Measurements from ENCODE around the gene NCAPD3. TPM values are rescaled to one million over a fixed set of nuclear protein-coding genes. Genes with fewer than 3 reads are reported as not detected.

NCAPD3 gene
- total and polyA plus RNA-seq, 2 donors (not counting 1 experiment from before 2014, with no cell fraction given): 12.9 to 32.2 TPM

- TF ChIP-seq, protein P1, sequence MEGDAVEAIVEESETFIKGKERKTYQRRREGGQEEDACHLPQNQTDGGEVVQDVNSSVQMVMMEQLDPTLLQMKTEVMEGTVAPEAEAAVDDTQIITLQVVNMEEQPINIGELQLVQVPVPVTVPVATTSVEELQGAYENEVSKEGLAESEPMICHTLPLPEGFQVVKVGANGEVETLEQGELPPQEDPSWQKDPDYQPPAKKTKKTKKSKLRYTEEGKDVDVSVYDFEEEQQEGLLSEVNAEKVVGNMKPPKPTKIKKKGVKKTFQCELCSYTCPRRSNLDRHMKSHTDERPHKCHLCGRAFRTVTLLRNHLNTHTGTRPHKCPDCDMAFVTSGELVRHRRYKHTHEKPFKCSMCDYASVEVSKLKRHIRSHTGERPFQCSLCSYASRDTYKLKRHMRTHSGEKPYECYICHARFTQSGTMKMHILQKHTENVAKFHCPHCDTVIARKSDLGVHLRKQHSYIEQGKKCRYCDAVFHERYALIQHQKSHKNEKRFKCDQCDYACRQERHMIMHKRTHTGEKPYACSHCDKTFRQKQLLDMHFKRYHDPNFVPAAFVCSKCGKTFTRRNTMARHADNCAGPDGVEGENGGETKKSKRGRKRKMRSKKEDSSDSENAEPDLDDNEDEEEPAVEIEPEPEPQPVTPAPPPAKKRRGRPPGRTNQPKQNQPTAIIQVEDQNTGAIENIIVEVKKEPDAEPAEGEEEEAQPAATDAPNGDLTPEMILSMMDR (IDR thresholded peaks at IDR 0.05): no peak
- no peak for TF ChIP-seq EZH2 (IDR thresholded peaks at IDR 0.05; ENCODE audit: borderline replicate concordance, insufficient read depth, low read depth, low read length, poor library complexity, severe bottlenecking)
- H3K4me1 ChIP-seq (ENCODE audit: control insufficient read depth in 2 of 2, insufficient read depth in 2 of 2, low read length in 2 of 2): no peaks in the 10 kb centered on the region
- H3K9me3 Mint-ChIP-seq (ENCODE audit: insufficient read depth): no peaks in the 10 kb centered on the region
- H3K27ac ChIP-seq (ENCODE audit: low read length in 2 of 2): no peak overlapping the region
- ATAC-seq (ENCODE audit: low read depth) (no peak), DNase-seq (no peak)
- H3K4me3 Mint-ChIP-seq: no peak overlapping the region
- no peak overlapping the region for H3K27ac Mint-ChIP-seq
- intact Hi-C loops (cut with micrococcal nuclease): no loop called here
- no peaks in the 10 kb centered on the region for H4K20me1 ChIP-seq (ENCODE audit: control insufficient read depth, insufficient read depth, low read length, poor library complexity, severe bottlenecking)
- no peak overlapping the region for H3K9ac ChIP-seq (ENCODE audit: low read length)
- WGBS (ENCODE audit: insufficient coverage): 99% methylated on average over 8 of the region's 10 CpGs
- no peak overlapping the region for H2AFZ ChIP-seq (ENCODE audit: insufficient read depth, low read depth, low read length, poor library complexity, severe bottlenecking)
- H3K79me2 ChIP-seq (ENCODE audit: control insufficient read depth, insufficient read depth, low read length): no peaks in the 10 kb centered on the region
- H3K9me3 ChIP-seq (ENCODE audit: control extremely low read depth in 1 of 3, control insufficient read depth in 2 of 3, insufficient read depth in 1 of 3, low read length in 2 of 3): no peaks in the 10 kb centered on the region
- no peak overlapping the region for H3K4me2 ChIP-seq (replicated peaks; ENCODE audit: low read depth, low read length, poor library complexity, severe bottlenecking)
- H3K4me3 ChIP-seq (ENCODE audit: control extremely low read depth in 1 of 5, extremely low read depth in 1 of 5, insufficient read depth in 1 of 5, low read depth in 2 of 5, low read length in 4 of 5): no peak overlapping the region
- CTCF ChIA-PET: no interaction called here
- peaks cover 0 to 28% of the 10 kb centered on the region in 2 experiments for H3K36me3 ChIP-seq (replicated peaks in 1 of 2; ENCODE audit: control extremely low read depth in 1 of 2, control insufficient read depth in 1 of 2, extremely low read depth in 1 of 2, insufficient read depth in 2 of 2, low read length in 1 of 2)
- POLR2A ChIA-PET: no interaction called here
- H3K27me3 Mint-ChIP-seq: no peaks in the 10 kb centered on the region
- no peaks in the 10 kb centered on the region for H3K27me3 ChIP-seq (replicated peaks in 1 of 4; ENCODE audit: control extremely low read depth in 1 of 4, control insufficient read depth in 3 of 4, insufficient read depth in 4 of 4, low read length in 3 of 4)
- H3K4me1 Mint-ChIP-seq: no peaks in the 10 kb centered on the region
Measured at GRCh38 chr11:134171951-134172350, 51.8 kb downstream of the NCAPD3 start.

- Mint-ChIP-seq H3K4me3 (no peak overlapping the region), H3K4me1 (no peaks in the 10 kb centered on the region), H3K27ac (no peak overlapping the region), H3K9me3 (ENCODE audit: insufficient read depth) (no peaks in the 10 kb centered on the region), H3K27me3 (no peaks in the 10 kb centered on the region)
- intact Hi-C loops (cut with micrococcal nuclease): no loop called here
- no peak for ATAC-seq (ENCODE audit: low read depth)
- no peak overlapping the region for H2AFZ ChIP-seq (ENCODE audit: insufficient read depth, low read depth, low read length, poor library complexity, severe bottlenecking)
- H3K36me3 ChIP-seq (replicated peaks in 1 of 2; ENCODE audit: control extremely low read depth in 1 of 2, control insufficient read depth in 1 of 2, extremely low read depth in 1 of 2, insufficient read depth in 2 of 2, low read length in 1 of 2): peaks cover 0 to 18% of the 10 kb centered on the region in 2 experiments
- WGBS (ENCODE audit: insufficient coverage): 100% methylated on average over 3 of the region's 5 CpGs
- H3K27me3 ChIP-seq (replicated peaks in 1 of 4; ENCODE audit: control extremely low read depth in 1 of 4, control insufficient read depth in 3 of 4, insufficient read depth in 4 of 4, low read length in 3 of 4): no peaks in the 10 kb centered on the region
- H3K4me2 ChIP-seq (replicated peaks; ENCODE audit: low read depth, low read length, poor library complexity, severe bottlenecking): no peak overlapping the region
- no peak overlapping the region for H3K4me3 ChIP-seq (ENCODE audit: control extremely low read depth in 1 of 5, extremely low read depth in 1 of 5, insufficient read depth in 1 of 5, low read depth in 2 of 5, low read length in 4 of 5)
- ChIA-PET POLR2A (no interaction called here), CTCF (interaction anchor here (1.2 kb wide), 1 partner anchor 120 kb away, joined by 3 read pairs; no protein-coding TSS in a partner anchor)
- no peaks in the 10 kb centered on the region for H3K79me2 ChIP-seq (ENCODE audit: control insufficient read depth, insufficient read depth, low read length)
- no peaks in the 10 kb centered on the region for H3K4me1 ChIP-seq (ENCODE audit: control insufficient read depth in 2 of 2, insufficient read depth in 2 of 2, low read length in 2 of 2)
- DNase-seq: no peak
- no peak for TF ChIP-seq EZH2 (IDR thresholded peaks at IDR 0.05; ENCODE audit: borderline replicate concordance, insufficient read depth, low read depth, low read length, poor library complexity, severe bottlenecking)
- TF ChIP-seq, protein P1 (IDR thresholded peaks at IDR 0.05): no peak
- H3K27ac ChIP-seq (ENCODE audit: low read length in 2 of 2): no peak overlapping the region
- no peak overlapping the region for H3K9ac ChIP-seq (ENCODE audit: low read length)
- no peaks in the 10 kb centered on the region for H4K20me1 ChIP-seq (ENCODE audit: control insufficient read depth, insufficient read depth, low read length, poor library complexity, severe bottlenecking)
- no peaks in the 10 kb centered on the region for H3K9me3 ChIP-seq (ENCODE audit: control extremely low read depth in 1 of 3, control insufficient read depth in 2 of 3, insufficient read depth in 1 of 3, low read length in 2 of 3)
Measured at GRCh38 chr11:134170919-134171281, 52.9 kb downstream of the NCAPD3 start.
